Epithelial cell of proximal tubule (primary cell): Measurements from ENCODE around the gene ANKRD16. TPM values are rescaled to one million over a fixed set of nuclear protein-coding genes. Genes with fewer than 3 reads are reported as not detected.
A peak's percentile ranks its signal among the peaks of the same experiment; 100 is the strongest.

Experiments used
- DNase-seq: peaks from one replicate; pipeline ENCODE4 v3.0.0-alpha.2; 2011; ENCODE audit warnings: low read depth
- H3K4me3 ChIP-seq: 2 replicates; pipeline ENCODE4 v1.5.1; 2011; ENCODE audit warnings: low read depth, mild to moderate bottlenecking, low read length
- CTCF ChIP-seq: conservative IDR thresholded peaks from 2 replicates; pipeline ENCODE4 v1.5.1; 2012; ENCODE audit warnings: low read depth, mild to moderate bottlenecking, low read length
- total RNA-seq: library from RNA; depleted of rRNA; stranded (reverse); fragments of >200 nt; gene quantifications from 2 replicates; pipeline ENCODE4 v1.2.3, GENCODE V29; 2015

ANKRD16 gene
- total RNA-seq: 3.7 and 8.0 TPM in 2 replicates

- peak; percentile 61 for DNase-seq
- H3K4me3 ChIP-seq: peak within 1 kb of the TSS; percentile 93
- no peak for TF ChIP-seq CTCF
Measured at GRCh38 chr10:5889624-5890451, at the start of gene ANKRD16, which contains the start of gene FBH1. Gene ANKRD16 (minus strand): TSS chr10:5889893. CDS start chr10:5889354, 539 bp downstream. Gene FBH1 (plus strand): TSS chr10:5890243. CDS start chr10:5890346, 103 bp downstream.

GRCh38 chr10:5938291-5938690 lies 48.6 kb upstream of the ANKRD16 start:
- DNase-seq: no peak
- no peak overlapping the region for H3K4me3 ChIP-seq
- TF ChIP-seq CTCF: no peak

GRCh38 chr10:5937016-5937415 lies 47.3 kb upstream of the ANKRD16 start:
- no peak for TF ChIP-seq CTCF
- H3K4me3 ChIP-seq: no peak overlapping the region
- DNase-seq: no peak

DNA sequence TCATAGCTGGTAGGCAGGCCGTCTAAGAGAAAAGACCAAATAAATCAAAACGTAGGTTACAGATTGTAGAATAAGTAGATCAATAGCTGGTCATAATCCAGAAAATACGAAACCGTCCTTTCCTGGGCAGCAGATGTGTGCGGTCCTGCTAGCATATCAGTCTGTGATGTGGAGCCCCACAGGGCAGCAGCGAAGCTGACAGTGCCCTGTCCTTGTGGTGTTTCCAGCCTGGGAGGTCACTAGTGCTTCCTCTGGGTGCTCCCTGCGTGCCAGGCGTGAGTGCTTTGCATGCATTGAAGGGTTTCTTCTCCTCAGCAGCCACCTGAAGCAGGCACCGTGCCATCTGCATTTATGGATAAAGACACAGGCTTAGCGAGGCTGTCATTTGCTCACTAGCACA lies 45.9 kb upstream of the ANKRD16 start:
- DNase-seq: no peak
- no peak overlapping the region for H3K4me3 ChIP-seq
- TF ChIP-seq CTCF: no peak

GRCh38 chr10:5933909-5934546 lies 44.3 kb upstream of the ANKRD16 start:
- no peak overlapping the region for H3K4me3 ChIP-seq
- no peak for TF ChIP-seq CTCF
- no peak for DNase-seq

DNA sequence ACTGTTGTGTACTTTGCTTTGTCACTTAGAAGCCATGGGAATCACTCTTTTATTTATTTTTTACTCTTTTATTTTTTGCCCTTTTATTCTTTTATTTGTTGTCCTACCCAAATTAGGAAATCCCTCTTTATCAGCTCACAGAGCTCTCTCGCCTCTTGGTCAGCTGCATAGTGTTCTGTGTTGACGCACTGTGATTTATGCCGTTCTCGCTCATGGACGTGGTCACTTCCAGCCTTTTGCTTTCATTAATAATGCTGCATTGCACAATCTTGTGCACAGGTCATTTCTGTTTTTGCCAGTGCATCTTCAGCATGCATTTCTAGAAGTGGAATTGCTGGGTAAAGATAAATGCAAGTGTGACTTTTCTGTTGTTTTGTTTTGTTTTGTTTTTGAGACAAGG lies 42.7 kb upstream of the ANKRD16 start:
- no peak for DNase-seq
- no peak overlapping the region for H3K4me3 ChIP-seq
- TF ChIP-seq CTCF: no peak
